Measurements from ENCODE around the gene NEB.

Gene NEB

GRCh38 chr2:151526572-151527090, 207.6 kb downstream of the NEB start:
- no peak for TF ChIP-seq CTCF (IDR thresholded peaks at IDR 0.05; ENCODE audit: low read depth, low read length, missing control alignments)
- DNase-seq (ENCODE audit: low read depth), result no peak
- in situ Hi-C loops (cut with HindIII; ENCODE audit: low sequenced_read_pairs), result no loop called here
- no peak overlapping the region for H3K4me3 ChIP-seq (ENCODE audit: low read depth, low read length)

- in situ Hi-C loops (cut with HindIII; ENCODE audit: low sequenced_read_pairs), result no loop called here
- no peak for TF ChIP-seq CTCF (IDR thresholded peaks at IDR 0.05; ENCODE audit: low read depth, low read length, missing control alignments)
Measured at GRCh38 chr2:151525821-151526373, 208.4 kb downstream of the NEB start.

GRCh38 chr2:151523850-151524249, 210.4 kb downstream of the NEB start:
- DNase-seq (ENCODE audit: low read depth), result no peak
- in situ Hi-C loops (cut with HindIII; ENCODE audit: low sequenced_read_pairs), result no loop called here

More at GRCh38 chr2:151525821-151526373, 208.4 kb downstream of the NEB start:
- no peak for DNase-seq (ENCODE audit: low read depth)
- H3K4me3 ChIP-seq (ENCODE audit: low read depth, low read length), result no peak overlapping the region

GRCh38 chr2:151522556-151522955, 211.7 kb downstream of the NEB start:
- no peak for TF ChIP-seq CTCF (IDR thresholded peaks at IDR 0.05; ENCODE audit: low read depth, low read length, missing control alignments)
- in situ Hi-C loops (cut with HindIII; ENCODE audit: low sequenced_read_pairs), result no loop called here
- H3K4me3 ChIP-seq (ENCODE audit: low read depth, low read length), result no peak overlapping the region
- no peak for DNase-seq (ENCODE audit: low read depth)

More at GRCh38 chr2:151523850-151524249, 210.4 kb downstream of the NEB start:
- no peak for TF ChIP-seq CTCF (IDR thresholded peaks at IDR 0.05; ENCODE audit: low read depth, low read length, missing control alignments)
- H3K4me3 ChIP-seq (ENCODE audit: low read depth, low read length), result no peak overlapping the region

- TF ChIP-seq CTCF (IDR thresholded peaks at IDR 0.05; ENCODE audit: low read depth, low read length, missing control alignments), result no peak
- in situ Hi-C loops (cut with HindIII; ENCODE audit: low sequenced_read_pairs), result no loop called here
- no peak overlapping the region for H3K4me3 ChIP-seq (ENCODE audit: low read depth, low read length)
- DNase-seq (ENCODE audit: low read depth), result no peak
Measured at GRCh38 chr2:151520976-151521375, 213.3 kb downstream of the NEB start.

- in situ Hi-C loops (cut with HindIII; ENCODE audit: low sequenced_read_pairs), result no loop called here
Measured at GRCh38 chr2:151518802-151519201, 215.5 kb downstream of the NEB start.

More at GRCh38 chr2:151518802-151519201, 215.5 kb downstream of the NEB start:
- no peak for DNase-seq (ENCODE audit: low read depth)
- no peak overlapping the region for H3K4me3 ChIP-seq (ENCODE audit: low read depth, low read length)
- no peak for TF ChIP-seq CTCF (IDR thresholded peaks at IDR 0.05; ENCODE audit: low read depth, low read length, missing control alignments)

Data from astrocyte of the cerebellum (primary cell).